Uterus (tissue), 4 donors: ENCODE data around the gene CDIPT. TPM values are rescaled to one million over a fixed set of nuclear protein-coding genes. Genes with fewer than 3 reads are reported as not detected.
A peak's percentile ranks its signal among the peaks of the same experiment; 100 is the strongest.

ENCODE experiments used
- DNase-seq, 2 donors: peaks; one replicate each; pipeline ENCODE4 v3.0.0-alpha.2; 2019 to 2020
- H3K27ac ChIP-seq, 2 donors: fragments of 200-600 bp; sonication (generic); 1 replicate in 1 of 2; 2 replicates in 1 of 2; pipeline ENCODE4 v1.5.1; 2016 to 2018
- H3K27me3 ChIP-seq, 2 donors: fragments of 200-600 bp; sonication (generic); one replicate each; pipeline ENCODE4 v1.5.1; 2018 to 2019; ENCODE audit warnings: control low read depth in 1 of 2
- H3K36me3 ChIP-seq, 2 donors: fragments of 200-600 bp; sonication (generic); one replicate each; pipeline ENCODE4 v1.5.1; 2019; ENCODE audit warnings: control low read depth in 1 of 2
- H3K4me1 ChIP-seq, 2 donors: fragments of 200-600 bp; sonication (generic); one replicate each; pipeline ENCODE4 v1.5.1; 2018 to 2019; ENCODE audit warnings: control low read depth in 1 of 2
- H3K4me3 ChIP-seq, 2 donors: fragments of 200-600 bp; sonication (generic); 1 replicate in 1 of 2; 2 replicates in 1 of 2; pipeline ENCODE4 v1.5.1; 2018 to 2019; ENCODE audit warnings: mild to moderate bottlenecking in 1 of 2
- H3K9me3 ChIP-seq, 2 donors: fragments of 200-600 bp; sonication (generic); one replicate each; pipeline ENCODE4 v1.5.1; 2019; ENCODE audit warnings: control low read depth in 1 of 2
- CTCF ChIP-seq, 4 experiments: fragments of 200-600 bp in 2 of 4; fragments of 450-650 bp in 2 of 4; sonication (generic) in 2 of 4; IDR thresholded peaks; one replicate each; pipeline ENCODE4 v1.5.1; 2016 to 2019; ENCODE audit warnings: antibody characterized with exemption in 4 of 4, mild to moderate bottlenecking in 2 of 4, moderate library complexity in 1 of 4
- POLR2A ChIP-seq, 2 donors: fragments of 450-650 bp; IDR thresholded peaks; one replicate each; pipeline ENCODE4 v1.6.1; 2016; ENCODE audit warnings: antibody characterized with exemption in 2 of 2, mild to moderate bottlenecking in 1 of 2, moderate library complexity in 1 of 2
- intact Hi-C: fragments of 100-400 bp; cut with DNase I; formaldehyde crosslinking; loops from one replicate; pipeline ENCODE4 v1.15.1; 2023; ENCODE audit warnings: low total_unique reads
- total RNA-seq, 4 donors: library from RNA; depleted of rRNA in 3 of 4; stranded (reverse); fragments of >200 nt in 3 of 4; gene quantifications; one replicate each; pipeline versions ENCODE4 v1.1.0 to v1.2.4, GENCODE V29; 2014 to 2023
- donor health status: DM: yes; HTN: yes; CAD: no.

CDIPT gene
- total RNA-seq, 4 donors from 2014 or later, result 35.1 to 83.7 (median 59.1) TPM

DNA sequence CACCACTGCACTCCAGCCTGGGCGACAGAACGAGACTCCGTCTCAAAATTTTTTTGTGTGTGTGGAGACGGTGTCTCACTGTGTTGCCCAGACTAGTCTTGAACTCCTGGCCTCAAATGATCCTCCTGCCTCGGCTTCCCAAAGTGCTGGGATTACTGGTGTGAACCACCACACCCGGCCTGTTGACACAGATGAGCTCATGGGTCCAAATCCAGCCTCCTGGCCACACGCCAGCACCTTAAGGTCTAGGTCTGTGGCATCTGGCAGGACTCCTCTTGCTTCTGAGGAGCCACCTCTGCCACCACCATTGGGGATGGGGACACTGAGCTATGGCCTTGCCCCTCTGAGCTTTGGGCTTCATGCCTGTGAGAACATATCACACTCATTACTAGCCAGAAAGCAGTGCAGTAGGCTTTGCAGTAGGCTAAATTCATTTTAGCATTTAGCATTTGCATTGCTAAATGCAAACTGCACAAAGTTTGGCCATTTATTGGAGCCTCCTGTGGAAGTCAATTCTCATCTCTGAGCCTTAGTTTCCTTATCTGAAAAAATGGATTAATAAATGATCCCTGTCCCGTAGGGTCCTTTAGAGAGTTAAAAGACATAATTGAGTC lies 5.5 kb upstream of the CDIPT start:
- Histone ChIP-seq H3K27ac (no peak overlapping the region), H3K4me1 (no peaks in the 10 kb centered on the region), H3K9me3 (no peaks in the 10 kb centered on the region), H3K36me3 (no peaks in the 10 kb centered on the region), H3K4me3 (no peak overlapping the region), H3K27me3 (no peaks in the 10 kb centered on the region)
- intact Hi-C loops, result no loop called here
- TF ChIP-seq POLR2A (IDR thresholded peaks at IDR 0.05) (no peak), CTCF (IDR thresholded peaks at IDR 0.05) (no peak)
- DNase-seq, result no peak

- Histone ChIP-seq H3K9me3 (no peaks in the 10 kb centered on the region), H3K4me3 (no peak overlapping the region), H3K27me3 (no peaks in the 10 kb centered on the region), H3K4me1 (peaks cover 0 to 15% of the 10 kb centered on the region in 2 donors), H3K27ac (no peak overlapping the region), H3K36me3 (no peaks in the 10 kb centered on the region)
- no peak for DNase-seq
- intact Hi-C loops, result no loop called here
- TF ChIP-seq CTCF (IDR thresholded peaks at IDR 0.05), result no peak
- no peak for TF ChIP-seq POLR2A (IDR thresholded peaks at IDR 0.05)
Observed at GRCh38 chr16:29864205-29864604, 1.2 kb upstream of the CDIPT start.

GRCh38 chr16:29863669-29863984 lies 601 bp upstream of the CDIPT start:
- DNase-seq, result no peak
- Histone ChIP-seq H3K27ac (peak overlapping the region; percentile 91 to 97), H3K36me3 (no peaks in the 10 kb centered on the region), H3K4me1 (peaks cover 0 to 15% of the 10 kb centered on the region in 2 donors), H3K4me3 (peak overlapping the region; percentile 3 to 81), H3K9me3 (no peaks in the 10 kb centered on the region), H3K27me3 (no peaks in the 10 kb centered on the region)
- TF ChIP-seq POLR2A (IDR thresholded peaks at IDR 0.05) (no peak), CTCF (IDR thresholded peaks at IDR 0.05) (peak in 1 of 4 experiments; percentile 2)
- intact Hi-C loops, result no loop called here

DNA sequence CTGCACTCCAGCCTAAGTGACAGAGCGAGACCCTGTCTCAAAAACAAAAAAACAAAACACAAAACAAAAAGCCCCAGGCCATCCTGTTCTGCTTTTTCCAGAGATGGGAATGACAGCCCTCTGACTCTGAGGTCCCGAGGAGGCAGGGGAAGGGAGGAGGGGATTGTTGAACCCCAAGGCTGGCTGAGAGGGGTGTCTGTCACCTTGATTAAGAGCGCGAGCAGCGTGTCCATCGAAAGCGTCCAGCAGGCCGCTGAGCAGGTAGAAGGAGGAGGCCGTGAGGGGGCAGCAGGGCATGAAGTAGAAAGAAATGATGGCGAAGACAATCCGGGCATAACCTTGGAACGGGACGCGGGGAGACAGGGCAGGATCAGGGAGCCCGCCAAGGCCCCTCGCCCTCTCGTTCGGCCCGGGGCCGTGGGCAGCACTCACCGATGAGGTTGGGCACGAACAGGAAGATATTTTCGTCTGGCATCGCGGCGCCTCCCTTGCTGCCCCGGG lies 593 bp downstream of the CDIPT start:
- H3K4me3 ChIP-seq, result peak overlapping the region; percentile 81 to 96
- peak in 1 of 4 experiments; percentile 14 for TF ChIP-seq CTCF (IDR thresholded peaks at IDR 0.05)
- TF ChIP-seq POLR2A (IDR thresholded peaks at IDR 0.05), result no peak
- H3K4me1 ChIP-seq, result peaks cover 0 to 15% of the 10 kb centered on the region in 2 donors
- H3K27me3 ChIP-seq, result no peaks in the 10 kb centered on the region
- peak overlapping the region; percentile 91 to 97 for H3K27ac ChIP-seq
- intact Hi-C loops, result no loop called here
- H3K9me3 ChIP-seq, result no peaks in the 10 kb centered on the region
- DNase-seq, result no peak
- no peaks in the 10 kb centered on the region for H3K36me3 ChIP-seq

GRCh38 chr16:29860218-29860617 lies 2.8 kb downstream of the CDIPT start:
- Histone ChIP-seq H3K4me3 (no peak overlapping the region), H3K36me3 (no peaks in the 10 kb centered on the region), H3K9me3 (no peaks in the 10 kb centered on the region), H3K27me3 (no peaks in the 10 kb centered on the region), H3K4me1 (peaks cover 0 to 15% of the 10 kb centered on the region in 2 donors), H3K27ac (no peak overlapping the region)
- TF ChIP-seq CTCF (IDR thresholded peaks at IDR 0.05) (no peak), POLR2A (IDR thresholded peaks at IDR 0.05) (no peak)
- intact Hi-C loops, result no loop called here
- DNase-seq, result no peak
